ENCODE measurements around the gene GTF2H2C.
"Not testable (repeated sequence)": the region's sequence is repeated elsewhere in the genome, so short reads cannot be mapped to it uniquely, and the experiment has no call there.

DNA sequence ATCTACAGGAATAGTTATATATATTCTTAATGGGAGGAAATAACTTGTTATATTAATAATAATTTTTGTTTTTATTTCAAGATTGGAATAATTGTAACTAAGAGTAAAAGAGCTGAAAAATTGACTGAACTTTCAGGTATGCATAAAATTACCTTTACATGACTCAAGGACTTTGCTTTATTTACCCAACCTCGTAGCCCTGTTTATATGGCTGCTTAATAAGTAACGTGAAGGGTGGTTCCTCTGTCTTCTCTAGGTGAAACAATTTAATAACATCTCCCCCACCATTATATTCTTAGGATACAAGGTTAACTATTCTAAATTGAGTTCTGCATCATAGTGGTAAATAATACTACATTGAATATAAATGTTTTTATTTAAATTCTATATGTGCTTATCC, 8.1 kb downstream of the GTF2H2C start:
- TF ChIP-seq, protein P1, sequence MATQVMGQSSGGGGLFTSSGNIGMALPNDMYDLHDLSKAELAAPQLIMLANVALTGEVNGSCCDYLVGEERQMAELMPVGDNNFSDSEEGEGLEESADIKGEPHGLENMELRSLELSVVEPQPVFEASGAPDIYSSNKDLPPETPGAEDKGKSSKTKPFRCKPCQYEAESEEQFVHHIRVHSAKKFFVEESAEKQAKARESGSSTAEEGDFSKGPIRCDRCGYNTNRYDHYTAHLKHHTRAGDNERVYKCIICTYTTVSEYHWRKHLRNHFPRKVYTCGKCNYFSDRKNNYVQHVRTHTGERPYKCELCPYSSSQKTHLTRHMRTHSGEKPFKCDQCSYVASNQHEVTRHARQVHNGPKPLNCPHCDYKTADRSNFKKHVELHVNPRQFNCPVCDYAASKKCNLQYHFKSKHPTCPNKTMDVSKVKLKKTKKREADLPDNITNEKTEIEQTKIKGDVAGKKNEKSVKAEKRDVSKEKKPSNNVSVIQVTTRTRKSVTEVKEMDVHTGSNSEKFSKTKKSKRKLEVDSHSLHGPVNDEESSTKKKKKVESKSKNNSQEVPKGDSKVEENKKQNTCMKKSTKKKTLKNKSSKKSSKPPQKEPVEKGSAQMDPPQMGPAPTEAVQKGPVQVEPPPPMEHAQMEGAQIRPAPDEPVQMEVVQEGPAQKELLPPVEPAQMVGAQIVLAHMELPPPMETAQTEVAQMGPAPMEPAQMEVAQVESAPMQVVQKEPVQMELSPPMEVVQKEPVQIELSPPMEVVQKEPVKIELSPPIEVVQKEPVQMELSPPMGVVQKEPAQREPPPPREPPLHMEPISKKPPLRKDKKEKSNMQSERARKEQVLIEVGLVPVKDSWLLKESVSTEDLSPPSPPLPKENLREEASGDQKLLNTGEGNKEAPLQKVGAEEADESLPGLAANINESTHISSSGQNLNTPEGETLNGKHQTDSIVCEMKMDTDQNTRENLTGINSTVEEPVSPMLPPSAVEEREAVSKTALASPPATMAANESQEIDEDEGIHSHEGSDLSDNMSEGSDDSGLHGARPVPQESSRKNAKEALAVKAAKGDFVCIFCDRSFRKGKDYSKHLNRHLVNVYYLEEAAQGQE (IDR thresholded peaks at IDR 0.05; ENCODE audit: borderline replicate concordance): not testable (repeated sequence)
- TF ChIP-seq, protein P2, sequence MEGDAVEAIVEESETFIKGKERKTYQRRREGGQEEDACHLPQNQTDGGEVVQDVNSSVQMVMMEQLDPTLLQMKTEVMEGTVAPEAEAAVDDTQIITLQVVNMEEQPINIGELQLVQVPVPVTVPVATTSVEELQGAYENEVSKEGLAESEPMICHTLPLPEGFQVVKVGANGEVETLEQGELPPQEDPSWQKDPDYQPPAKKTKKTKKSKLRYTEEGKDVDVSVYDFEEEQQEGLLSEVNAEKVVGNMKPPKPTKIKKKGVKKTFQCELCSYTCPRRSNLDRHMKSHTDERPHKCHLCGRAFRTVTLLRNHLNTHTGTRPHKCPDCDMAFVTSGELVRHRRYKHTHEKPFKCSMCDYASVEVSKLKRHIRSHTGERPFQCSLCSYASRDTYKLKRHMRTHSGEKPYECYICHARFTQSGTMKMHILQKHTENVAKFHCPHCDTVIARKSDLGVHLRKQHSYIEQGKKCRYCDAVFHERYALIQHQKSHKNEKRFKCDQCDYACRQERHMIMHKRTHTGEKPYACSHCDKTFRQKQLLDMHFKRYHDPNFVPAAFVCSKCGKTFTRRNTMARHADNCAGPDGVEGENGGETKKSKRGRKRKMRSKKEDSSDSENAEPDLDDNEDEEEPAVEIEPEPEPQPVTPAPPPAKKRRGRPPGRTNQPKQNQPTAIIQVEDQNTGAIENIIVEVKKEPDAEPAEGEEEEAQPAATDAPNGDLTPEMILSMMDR (IDR thresholded peaks at IDR 0.05; ENCODE audit: poor library complexity, severe bottlenecking): not testable (repeated sequence)
- not testable (repeated sequence) for TF ChIP-seq TAF1 (IDR thresholded peaks at IDR 0.05; ENCODE audit: low read depth)

All from neural cell (in vitro differentiated cells).